LNCAP (cell line): Measurements from ENCODE around the gene AKR1C3.

Experiments
- TF ChIP-seq, protein P1 (sequence below): fragments of 450-650 bp; IDR thresholded peaks from 2 replicates; pipeline ENCODE4 v1.5.1; 2017; ENCODE audit warnings: mild to moderate bottlenecking

AKR1C3 gene

DNA sequence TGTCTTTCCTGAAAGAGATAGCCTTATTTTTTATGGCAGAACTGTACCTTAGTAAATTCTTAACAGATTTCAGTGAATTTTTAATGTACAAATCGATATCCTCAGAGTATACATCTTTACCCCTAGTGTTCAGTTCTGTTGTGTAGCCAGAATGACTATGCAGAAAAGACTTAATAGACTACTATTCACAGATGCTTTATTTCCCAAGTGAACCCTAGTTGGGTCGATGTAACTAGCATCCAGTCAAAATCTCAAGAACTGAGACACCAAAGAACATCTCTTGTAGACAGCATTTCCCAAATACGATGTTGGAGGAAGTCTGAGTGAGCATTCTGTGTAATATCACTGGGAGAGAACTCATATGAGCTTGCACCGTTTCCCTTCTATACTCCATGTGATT lies 1.5 kb downstream of the AKR1C3 start:
- TF ChIP-seq, protein P1, sequence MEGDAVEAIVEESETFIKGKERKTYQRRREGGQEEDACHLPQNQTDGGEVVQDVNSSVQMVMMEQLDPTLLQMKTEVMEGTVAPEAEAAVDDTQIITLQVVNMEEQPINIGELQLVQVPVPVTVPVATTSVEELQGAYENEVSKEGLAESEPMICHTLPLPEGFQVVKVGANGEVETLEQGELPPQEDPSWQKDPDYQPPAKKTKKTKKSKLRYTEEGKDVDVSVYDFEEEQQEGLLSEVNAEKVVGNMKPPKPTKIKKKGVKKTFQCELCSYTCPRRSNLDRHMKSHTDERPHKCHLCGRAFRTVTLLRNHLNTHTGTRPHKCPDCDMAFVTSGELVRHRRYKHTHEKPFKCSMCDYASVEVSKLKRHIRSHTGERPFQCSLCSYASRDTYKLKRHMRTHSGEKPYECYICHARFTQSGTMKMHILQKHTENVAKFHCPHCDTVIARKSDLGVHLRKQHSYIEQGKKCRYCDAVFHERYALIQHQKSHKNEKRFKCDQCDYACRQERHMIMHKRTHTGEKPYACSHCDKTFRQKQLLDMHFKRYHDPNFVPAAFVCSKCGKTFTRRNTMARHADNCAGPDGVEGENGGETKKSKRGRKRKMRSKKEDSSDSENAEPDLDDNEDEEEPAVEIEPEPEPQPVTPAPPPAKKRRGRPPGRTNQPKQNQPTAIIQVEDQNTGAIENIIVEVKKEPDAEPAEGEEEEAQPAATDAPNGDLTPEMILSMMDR, result no peak

GRCh38 chr10:5096108-5096507 lies 1.9 kb downstream of the AKR1C3 start:
- TF ChIP-seq, protein P1, result no peak

- TF ChIP-seq, protein P1, result no peak
Observed at GRCh38 chr10:5103481-5103880, 9.3 kb downstream of the AKR1C3 start.

GRCh38 chr10:5105626-5106025 lies 11.4 kb downstream of the AKR1C3 start:
- TF ChIP-seq, protein P1, result no peak

DNA sequence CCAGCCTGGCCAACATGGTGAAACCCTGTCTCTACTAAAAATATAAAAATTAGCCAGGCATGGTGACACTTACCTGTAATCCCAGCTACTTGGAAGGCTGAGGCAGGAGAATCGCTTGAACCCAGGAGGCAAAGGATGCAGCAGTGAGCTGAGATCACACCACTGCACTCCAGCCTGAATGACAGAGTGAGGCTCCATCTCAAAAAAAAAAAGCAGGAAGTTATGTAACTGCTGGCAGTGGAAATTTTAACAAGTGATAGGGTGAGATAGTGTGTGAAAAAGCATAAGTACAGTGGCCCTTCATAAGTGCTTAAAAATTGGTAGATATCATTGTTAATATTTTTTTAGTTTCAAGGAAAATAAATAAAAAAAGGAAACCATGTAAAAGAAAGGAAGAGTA lies 12.3 kb downstream of the AKR1C3 start:
- TF ChIP-seq, protein P1, result no peak

GRCh38 chr10:5107860-5108526 lies 13.8 kb downstream of the AKR1C3 start:
- TF ChIP-seq, protein P1, result no peak

- TF ChIP-seq, protein P1, result no peak
Observed at GRCh38 chr10:5108658-5109416, 14.6 kb downstream of the AKR1C3 start.
